Gastroesophageal sphincter (tissue), 3 donors: ENCODE measurements around the gene VEGFB.

Experiments used
- CTCF ChIP-seq, 4 experiments: fragments of 200-600 bp in 2 of 4; fragments of 450-650 bp in 2 of 4; sonication (generic) in 1 of 4; IDR thresholded peaks; one replicate each; pipeline ENCODE4 v1.5.1; 2017 to 2019; ENCODE audit warnings: antibody characterized with exemption in 4 of 4, mild to moderate bottlenecking in 2 of 4, moderate library complexity in 2 of 4
- POLR2AphosphoS5 ChIP-seq: sonication (generic); formaldehyde crosslinking; IDR thresholded peaks from one replicate; pipeline ENCODE4 v1.6.1; 2017; ENCODE audit warnings: antibody characterized with exemption

- TF ChIP-seq CTCF (IDR thresholded peaks at IDR 0.05) (no peak), POLR2AphosphoS5 (no peak)
These were observed 30.3 kb upstream of the VEGFB start for GRCh38 chr11:64204080-64204440.
